ENCODE measurements around the gene GCNA.

GRCh38 chrX:71545364-71545763 lies 32.9 kb upstream of the GCNA start:
- no peak for TF ChIP-seq CTCF (conservative IDR thresholded peaks at IDR 0.05; ENCODE audit: low read depth, low read length)
- no peak for TF ChIP-seq EZH2 (IDR thresholded peaks at IDR 0.05; ENCODE audit: borderline replicate concordance, low read depth, low read length, poor library complexity, severe bottlenecking)

Measured in A673 (cell line).